Activated CD8-positive, alpha-beta memory T cell treated with anti-CD3 and anti-CD28 coated beads, Interleukin-2, amount 10 ng/mL, durations not matched to agents 7 days and 5 days (primary cell): ENCODE results near the gene TMBIM1. TPM values are rescaled to one million over a fixed set of nuclear protein-coding genes. Genes with fewer than 3 reads are reported as not detected.

ENCODE experiments used
- ATAC-seq: fragments of 150-1000 bp; cut with Tn5 transposase; one replicate; pipeline ENCODE4 v1.10.0; 2021; ENCODE audit warnings: moderate library complexity
- CTCF ChIA-PET: fragments of 350-600 bp; sonication (Branson Sonifier 250); formaldehyde crosslinking; loops from one replicate; lab custom pipeline; 2021; ENCODE audit warnings: antibody characterized with exemption; lab: Charles Lee
- DNase-seq: peaks from one replicate; pipeline ENCODE4 v3.0.0-alpha.2; 2020
- H3K27ac Mint-ChIP-seq: one replicate; pipeline ENCODE4 v1.8.0; 2021; ENCODE audit warnings: mild to moderate bottlenecking, mixed read lengths
- H3K27me3 Mint-ChIP-seq: one replicate; pipeline ENCODE4 v1.8.0; 2021; ENCODE audit warnings: mixed read lengths
- H3K36me3 Mint-ChIP-seq: one replicate; pipeline ENCODE4 v1.8.0; 2021; ENCODE audit warnings: mild to moderate bottlenecking, mixed read lengths
- H3K4me1 Mint-ChIP-seq: one replicate; pipeline ENCODE4 v1.8.0; 2021; ENCODE audit warnings: mixed read lengths
- H3K4me3 Mint-ChIP-seq: one replicate; pipeline ENCODE4 v1.8.0; 2021; ENCODE audit warnings: mild to moderate bottlenecking, moderate library complexity, mixed read lengths
- H3K9me3 Mint-ChIP-seq: one replicate; pipeline ENCODE4 v1.8.0; 2022; ENCODE audit warnings: low read depth, mixed read lengths
- total RNA-seq, 2 experiments: library from RNA; stranded (reverse); gene quantifications; one replicate each; pipeline ENCODE4 v1.2.3, GENCODE V29; 2021

Gene TMBIM1
- total RNA-seq, 2 experiments from 2014 or later: 51.5 to 72.4 TPM

GRCh38 chr2:218295029-218295428 is 2.7 kb upstream of the TMBIM1 start:
- no peaks in the 10 kb centered on the region for H3K27me3 Mint-ChIP-seq
- DNase-seq (no peak), ATAC-seq (no peak)
- no peaks in the 10 kb centered on the region for H3K36me3 Mint-ChIP-seq
- H3K27ac Mint-ChIP-seq: no peak overlapping the region
- CTCF ChIA-PET: interaction anchor here (1.5 to 15.3 kb wide), 4 partner anchors 9 to 72 kb away, joined by 3 to 243 read pairs (median 11); partner anchors contain the start of genes AAMP and PNKD
- no peak overlapping the region for H3K4me3 Mint-ChIP-seq
- no peaks in the 10 kb centered on the region for H3K9me3 Mint-ChIP-seq
- peaks cover 39% of the 10 kb centered on the region for H3K4me1 Mint-ChIP-seq

- Mint-ChIP-seq H3K4me3 (no peak overlapping the region), H3K4me1 (peaks cover 44% of the 10 kb centered on the region), H3K9me3 (no peaks in the 10 kb centered on the region), H3K36me3 (no peaks in the 10 kb centered on the region), H3K27me3 (no peaks in the 10 kb centered on the region), H3K27ac (no peak overlapping the region)
- CTCF ChIA-PET: interaction anchor here (1.1 to 15.3 kb wide), 3 partner anchors 8 to 21 kb away, joined by 5 to 243 read pairs (median 18); partner anchors contain the start of genes AAMP and PNKD
- ATAC-seq (no peak), DNase-seq (no peak)
Observed at GRCh38 chr2:218294430-218295022, 2.2 kb upstream of the TMBIM1 start.

GRCh38 chr2:218293715-218294429 is 1.6 kb upstream of the TMBIM1 start:
- H3K9me3 Mint-ChIP-seq: no peaks in the 10 kb centered on the region

GRCh38 chr2:218291318-218292047 is 820 bp downstream of the TMBIM1 start:
- H3K27ac Mint-ChIP-seq: peak overlapping the region; percentile 91
- H3K36me3 Mint-ChIP-seq: peaks cover 2% of the 10 kb centered on the region
- H3K4me3 Mint-ChIP-seq: peak overlapping the region; percentile 86
- DNase-seq (no peak), ATAC-seq (no peak)
- H3K4me1 Mint-ChIP-seq: peaks cover 70% of the 10 kb centered on the region
- CTCF ChIA-PET: interaction anchor here (1.0 to 15.3 kb wide), 12 partner anchors 9 to 556 kb away, joined by 3 to 243 read pairs (median 6); partner anchors contain the start of genes AAMP, CATIP and PNKD
- no peaks in the 10 kb centered on the region for H3K27me3 Mint-ChIP-seq
- H3K9me3 Mint-ChIP-seq: no peaks in the 10 kb centered on the region

More at GRCh38 chr2:218293715-218294429, 1.6 kb upstream of the TMBIM1 start:
- no peak for DNase-seq
- H3K36me3 Mint-ChIP-seq: no peaks in the 10 kb centered on the region
- ATAC-seq: no peak
- H3K27me3 Mint-ChIP-seq: no peaks in the 10 kb centered on the region
- peaks cover 49% of the 10 kb centered on the region for H3K4me1 Mint-ChIP-seq
- CTCF ChIA-PET: interaction anchor here (0.7 to 15.3 kb wide), 13 partner anchors 8 to 701 kb away, joined by 3 to 243 read pairs (median 4); partner anchors contain the start of genes AAMP, PNKD and TTLL4
- no peak overlapping the region for H3K4me3 Mint-ChIP-seq
- H3K27ac Mint-ChIP-seq: peak overlapping the region; percentile 15

- H3K36me3 Mint-ChIP-seq: peaks cover 3% of the 10 kb centered on the region
- H3K27me3 Mint-ChIP-seq: no peaks in the 10 kb centered on the region
- no peaks in the 10 kb centered on the region for H3K9me3 Mint-ChIP-seq
- H3K27ac Mint-ChIP-seq: peak overlapping the region; percentile 91
- H3K4me3 Mint-ChIP-seq: peak overlapping the region; percentile 86
- ATAC-seq (no peak), DNase-seq (peak; percentile 74)
- H3K4me1 Mint-ChIP-seq: peaks cover 77% of the 10 kb centered on the region
- CTCF ChIA-PET: interaction anchor here (1.0 to 15.3 kb wide), 13 partner anchors 8 to 557 kb away, joined by 3 to 243 read pairs (median 5); partner anchors contain the start of genes AAMP, CATIP and PNKD
Observed at GRCh38 chr2:218290316-218291261, 1.7 kb downstream of the TMBIM1 start.

GRCh38 chr2:218289639-218290315 is 2.5 kb downstream of the TMBIM1 start:
- no peak for ATAC-seq
- H3K4me1 Mint-ChIP-seq: peaks cover 79% of the 10 kb centered on the region
- no peaks in the 10 kb centered on the region for H3K9me3 Mint-ChIP-seq
- H3K36me3 Mint-ChIP-seq: peaks cover 3% of the 10 kb centered on the region
- peak overlapping the region; percentile 86 for H3K4me3 Mint-ChIP-seq
- DNase-seq: no peak
- CTCF ChIA-PET: interaction anchor here (0.6 to 15.3 kb wide), 11 partner anchors 10 to 495 kb away, joined by 3 to 243 read pairs (median 5); partner anchors contain the start of genes AAMP, CATIP and PNKD
- peak overlapping the region; percentile 91 for H3K27ac Mint-ChIP-seq
- no peaks in the 10 kb centered on the region for H3K27me3 Mint-ChIP-seq

GRCh38 chr2:218286570-218287459 is 5.5 kb downstream of the TMBIM1 start:
- Mint-ChIP-seq H3K36me3 (peaks cover 3% of the 10 kb centered on the region), H3K27me3 (no peaks in the 10 kb centered on the region)

GRCh38 chr2:218285604-218286003 is 6.7 kb downstream of the TMBIM1 start:
- CTCF ChIA-PET: interaction anchor here (0.8 to 15.3 kb wide), 10 partner anchors 8 to 591 kb away, joined by 3 to 243 read pairs (median 10); partner anchors contain the start of genes AAMP, CATIP and PNKD
- H3K4me3 Mint-ChIP-seq: peak overlapping the region; percentile 86
- no peak for DNase-seq
- peaks cover 7% of the 10 kb centered on the region for H3K36me3 Mint-ChIP-seq
- peak overlapping the region; percentile 98 for H3K27ac Mint-ChIP-seq
- no peak for ATAC-seq
- no peaks in the 10 kb centered on the region for H3K9me3 Mint-ChIP-seq
- H3K27me3 Mint-ChIP-seq: no peaks in the 10 kb centered on the region
- H3K4me1 Mint-ChIP-seq: peaks cover 69% of the 10 kb centered on the region

More at GRCh38 chr2:218286570-218287459, 5.5 kb downstream of the TMBIM1 start:
- Mint-ChIP-seq H3K27ac (peak overlapping the region; percentile 98), H3K9me3 (no peaks in the 10 kb centered on the region), H3K4me3 (peak overlapping the region; percentile 86), H3K4me1 (peaks cover 77% of the 10 kb centered on the region)
- CTCF ChIA-PET: interaction anchor here (1.0 to 15.3 kb wide), 14 partner anchors 9 to 590 kb away, joined by 3 to 243 read pairs (median 6); partner anchors contain the start of genes AAMP, CATIP and PNKD
- peak; percentile 91 for DNase-seq
- ATAC-seq: peak; percentile 76

- DNase-seq (peak; percentile 90), ATAC-seq (peak; percentile 64)
- no peaks in the 10 kb centered on the region for H3K27me3 Mint-ChIP-seq
- peaks cover 9% of the 10 kb centered on the region for H3K36me3 Mint-ChIP-seq
- H3K4me1 Mint-ChIP-seq: peaks cover 57% of the 10 kb centered on the region
- H3K9me3 Mint-ChIP-seq: no peaks in the 10 kb centered on the region
- H3K4me3 Mint-ChIP-seq: peak overlapping the region; percentile 66
- peak overlapping the region; percentile 98 for H3K27ac Mint-ChIP-seq
- CTCF ChIA-PET: interaction anchor here (0.7 to 15.3 kb wide), 11 partner anchors 8 to 614 kb away, joined by 3 to 243 read pairs (median 6); partner anchors contain the start of genes AAMP, CATIP, CTDSP1 and PNKD
Observed at GRCh38 chr2:218284106-218284811, 8.0 kb downstream of the TMBIM1 start.
